Measurements from ENCODE around the gene PEA15.

Gene PEA15

DNA sequence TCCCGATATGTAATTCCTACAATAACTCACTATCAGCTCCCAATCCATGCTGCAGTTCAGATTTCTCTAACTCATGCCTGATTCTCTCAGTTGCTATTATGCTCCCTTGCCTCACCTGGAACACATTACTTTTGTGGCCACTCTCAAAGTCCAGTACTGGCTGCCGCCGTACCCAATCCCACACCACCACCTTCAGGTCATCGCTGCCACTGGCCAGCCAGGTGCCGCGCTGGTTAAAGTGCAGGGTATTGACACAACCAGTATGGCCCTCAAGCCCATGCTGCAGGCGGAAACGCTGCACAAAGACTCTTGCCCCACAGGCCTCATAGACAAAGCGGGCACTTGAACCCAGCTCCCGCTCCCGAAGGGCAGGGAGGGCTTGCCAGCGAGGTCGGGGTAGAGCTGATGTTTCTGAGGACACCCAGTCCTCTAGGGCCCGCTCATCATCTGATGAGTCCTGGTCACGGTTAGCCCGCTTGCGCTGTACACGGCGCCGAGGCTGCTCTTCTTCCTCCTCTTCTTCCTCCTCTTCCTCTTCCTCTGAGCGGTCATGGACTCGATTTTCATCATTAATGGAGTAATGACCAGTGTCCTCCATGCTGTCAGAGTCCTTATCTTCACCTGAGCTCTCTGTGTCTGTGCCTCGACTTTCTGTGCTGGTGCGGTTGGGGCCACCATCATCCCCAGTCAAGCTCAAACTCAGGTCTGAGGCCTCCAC lies 34.6 kb downstream of the PEA15 start:
- no peak for DNase-seq (ENCODE audit: low read depth in 2 of 2)

GRCh38 chr1:160243767-160244166 lies 38.6 kb downstream of the PEA15 start:
- DNase-seq (ENCODE audit: low read depth in 2 of 2) = no peak

DNA sequence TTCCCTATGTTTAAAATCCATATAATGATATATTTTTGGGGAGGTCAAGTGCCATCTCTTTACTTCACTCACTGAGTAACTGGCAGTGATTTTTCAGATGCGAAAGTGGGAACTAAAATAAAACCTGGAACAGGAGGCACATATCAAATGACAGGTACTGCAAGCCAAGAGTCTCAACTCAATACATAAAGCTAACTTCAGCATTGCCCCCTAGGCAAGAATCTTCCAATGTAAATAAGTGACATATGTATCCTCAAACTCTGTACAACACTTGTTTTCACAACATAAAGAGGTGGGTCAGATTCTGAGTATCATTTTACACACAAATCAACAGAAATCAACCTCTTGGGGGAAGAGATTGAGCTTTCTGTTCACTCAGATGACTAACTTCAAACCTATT lies 39.0 kb downstream of the PEA15 start:
- no peak for DNase-seq (ENCODE audit: low read depth in 2 of 2)

GRCh38 chr1:160245434-160245833 lies 40.2 kb downstream of the PEA15 start:
- DNase-seq (ENCODE audit: low read depth in 2 of 2) = no peak

GRCh38 chr1:160247053-160247452 lies 41.9 kb downstream of the PEA15 start:
- DNase-seq (ENCODE audit: low read depth in 2 of 2) = no peak

DNA sequence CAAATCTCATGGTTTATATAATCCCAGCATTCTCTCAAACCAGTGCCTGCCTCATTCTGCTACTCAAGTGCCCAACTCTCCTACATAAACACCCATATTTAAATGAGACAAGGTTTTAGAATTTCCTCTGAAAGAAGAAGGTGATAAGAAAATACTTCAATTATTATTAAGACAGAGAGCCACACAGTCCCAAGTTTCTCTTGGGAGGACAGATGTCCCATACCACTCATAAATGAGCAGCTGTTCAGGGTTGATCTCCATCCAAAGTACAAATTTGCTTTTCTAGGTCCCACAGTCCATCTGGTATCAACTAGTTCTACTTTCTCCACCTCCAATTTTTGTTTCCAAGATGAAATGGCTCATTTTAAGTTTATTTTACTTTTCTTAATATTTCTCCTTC lies 45.8 kb downstream of the PEA15 start:
- DNase-seq (ENCODE audit: low read depth in 2 of 2) = no peak

DNA sequence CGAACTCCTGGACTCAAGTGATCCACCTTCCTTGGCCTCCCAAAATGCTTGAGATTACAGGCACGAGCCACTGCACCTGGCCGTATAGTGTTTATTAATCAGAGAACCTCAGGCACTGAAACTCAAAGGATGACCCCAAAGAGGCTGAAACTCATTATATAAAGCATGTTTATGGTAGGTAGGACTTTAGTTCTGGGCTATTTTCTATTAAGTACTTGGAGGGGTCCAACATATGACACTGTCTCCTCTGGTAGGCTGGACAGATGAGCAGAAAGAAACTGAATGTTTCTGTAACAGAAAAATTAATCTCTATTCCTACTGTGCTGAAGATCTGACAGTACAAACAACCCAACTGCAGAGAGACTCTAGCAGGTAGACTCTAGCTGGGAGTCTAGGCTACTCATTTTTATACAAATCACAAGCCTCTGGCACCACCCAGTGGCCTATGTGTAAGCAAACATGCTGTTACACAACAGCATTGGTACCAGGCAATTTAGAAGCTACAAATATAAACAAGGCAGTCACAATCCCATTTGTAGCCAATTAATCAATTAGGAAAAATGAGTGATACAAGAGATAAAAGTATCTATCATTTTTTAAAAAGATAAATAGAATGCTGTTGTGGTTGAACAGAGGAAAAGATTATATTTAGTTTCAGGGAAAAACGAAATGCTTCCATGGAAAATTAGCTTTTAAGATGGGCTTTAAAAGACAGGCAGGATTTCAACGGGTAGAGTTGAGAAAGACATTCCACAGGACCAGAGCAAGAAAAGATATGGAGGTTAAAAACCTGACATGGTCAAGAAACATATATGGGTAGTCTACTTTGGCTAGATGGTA lies 46.7 kb downstream of the PEA15 start:
- DNase-seq (ENCODE audit: low read depth in 2 of 2) = no peak

DNA sequence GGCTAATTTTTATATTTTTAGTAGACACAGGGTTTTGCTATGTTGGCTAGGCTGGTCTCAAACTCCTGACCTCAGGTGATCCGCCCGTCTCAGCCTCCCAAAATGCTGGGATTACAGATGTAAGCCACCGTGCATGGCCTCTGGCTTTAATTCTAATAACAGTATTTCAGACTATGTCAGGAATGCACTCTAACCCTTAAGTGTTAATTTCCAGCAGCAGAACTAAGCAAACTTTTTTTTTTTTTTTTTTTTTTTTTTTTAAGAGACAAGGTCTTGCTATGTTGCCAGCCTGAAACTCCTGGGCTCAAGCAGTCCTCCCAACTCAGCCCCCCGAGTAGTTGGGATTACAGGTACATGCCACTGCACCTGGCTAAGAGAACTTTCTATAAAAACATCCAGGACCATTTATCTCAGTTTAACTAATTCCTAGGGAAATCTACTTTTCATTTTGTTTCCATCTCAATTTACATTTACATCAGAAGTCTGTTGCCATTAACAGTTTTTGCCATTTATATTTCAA lies 50.7 kb downstream of the PEA15 start:
- no peak for DNase-seq (ENCODE audit: low read depth in 2 of 2)

GRCh38 chr1:160256396-160257046 lies 51.3 kb downstream of the PEA15 start:
- no peak for DNase-seq (ENCODE audit: low read depth in 2 of 2)

DNA sequence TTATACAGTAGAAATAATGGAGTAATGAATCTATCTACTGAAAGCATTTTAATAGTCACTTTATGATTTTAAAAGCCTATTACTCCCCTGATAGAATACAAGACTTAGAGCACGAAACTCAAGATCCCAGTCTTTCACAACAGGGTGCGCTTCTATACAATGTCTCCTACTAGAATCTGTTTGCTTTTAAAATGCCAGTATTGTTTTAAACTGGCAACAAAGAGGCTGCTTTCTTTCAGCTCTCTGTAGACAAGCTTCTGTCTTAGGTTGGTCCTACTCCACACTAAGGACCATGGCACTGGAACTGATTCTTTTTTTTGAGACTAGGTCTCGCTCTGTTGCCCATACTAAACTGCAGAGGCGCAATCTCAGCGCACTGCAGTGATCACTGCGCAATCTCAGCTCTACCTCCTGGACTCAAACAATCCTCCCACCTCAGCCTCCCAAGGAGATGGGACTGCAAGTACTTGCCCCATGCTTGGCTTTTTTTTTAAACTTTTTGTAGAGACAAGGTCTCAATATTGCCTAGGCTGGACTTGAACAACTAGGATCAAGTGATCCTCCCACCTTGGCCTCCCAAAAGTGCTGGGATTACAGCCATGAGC lies 52.3 kb downstream of the PEA15 start:
- DNase-seq (ENCODE audit: low read depth in 2 of 2) = no peak

DNA sequence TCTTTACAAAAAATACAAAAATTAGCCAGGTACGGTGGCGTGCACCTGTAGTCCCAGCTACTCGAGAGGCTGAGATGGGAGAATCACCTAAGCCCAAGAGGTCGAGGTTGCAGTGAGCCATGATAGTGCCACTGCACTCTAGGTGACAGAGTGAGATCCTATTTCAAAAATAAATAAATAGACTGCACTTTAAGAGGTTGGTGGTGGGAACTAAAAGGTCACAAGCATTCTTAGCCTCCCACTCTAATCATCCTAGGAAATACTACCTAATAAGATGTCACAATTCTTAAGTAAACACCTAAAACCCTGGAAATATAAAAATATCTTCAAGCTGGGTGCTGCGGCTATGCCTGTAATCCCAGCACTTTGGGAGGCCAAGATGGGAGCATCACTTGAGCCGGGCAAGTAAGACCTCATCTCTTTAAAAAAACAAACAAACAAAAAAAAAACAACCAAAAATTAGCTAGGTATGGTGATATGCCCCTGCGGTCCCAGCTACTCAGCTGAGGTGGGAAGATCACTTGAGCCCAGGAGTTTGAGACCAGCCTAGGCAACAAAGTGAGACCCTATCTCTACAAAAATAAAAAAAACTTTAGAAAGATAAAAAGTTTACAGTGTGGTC lies 53.1 kb downstream of the PEA15 start:
- DNase-seq (ENCODE audit: low read depth in 2 of 2) = no peak

- no peak for DNase-seq (ENCODE audit: low read depth in 2 of 2)
Observed at GRCh38 chr1:160260406-160261382, 55.5 kb downstream of the PEA15 start.

DNA sequence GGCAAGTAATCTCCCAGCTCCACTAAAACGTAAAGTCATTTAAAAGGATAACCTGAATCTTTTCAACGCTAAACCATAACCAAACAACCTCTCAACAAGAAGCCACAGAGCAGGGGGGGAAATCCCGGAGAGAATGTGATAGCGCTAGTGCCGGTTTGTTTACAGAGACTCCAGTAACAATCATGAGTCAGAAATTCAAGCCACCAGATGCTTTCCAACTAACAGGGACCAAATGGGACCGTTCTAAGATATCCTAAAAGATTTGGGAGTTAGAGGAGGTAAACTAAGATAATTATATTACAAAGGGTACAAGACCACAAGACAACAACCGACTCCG lies 56.3 kb downstream of the PEA15 start:
- peak; percentile 61 to 67 for DNase-seq (ENCODE audit: low read depth in 2 of 2)

- DNase-seq (ENCODE audit: low read depth in 2 of 2) = peak; percentile 97 to 98
Observed at GRCh38 chr1:160261893-160262794, 57.0 kb downstream of the PEA15 start, which contains the start of gene DCAF8. TSS of gene DCAF8 (minus strand) at chr1:160262549. CDS start at chr1:160244008, 18,541 bp downstream.

DNA sequence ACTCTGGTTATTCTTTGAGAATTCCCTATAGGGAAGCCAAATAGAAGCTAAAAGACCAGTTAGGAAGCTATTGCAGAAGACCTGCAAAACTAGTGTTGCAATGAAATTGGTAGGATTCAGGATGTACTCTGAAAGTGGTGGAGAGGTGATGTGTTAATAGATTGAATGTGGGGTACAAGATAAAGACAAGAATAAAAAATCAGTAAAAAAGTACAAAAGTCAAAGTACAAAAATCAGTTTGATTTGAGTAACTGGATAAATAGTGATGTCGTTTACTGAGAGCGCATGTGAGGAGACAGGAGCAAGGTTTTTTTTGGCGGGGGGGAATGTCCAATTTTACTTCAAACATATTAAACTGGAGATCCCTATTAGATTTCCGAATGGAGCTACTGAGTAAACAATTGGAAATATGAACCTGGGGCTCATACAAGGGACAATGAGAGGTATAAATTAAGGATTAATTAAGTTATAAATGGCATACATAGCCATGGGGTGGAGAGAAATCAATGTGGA lies 59.7 kb downstream of the PEA15 start:
- no peak for DNase-seq (ENCODE audit: low read depth in 2 of 2)

Data from stimulated activated CD8-positive, alpha-beta memory T cell treated with anti-CD3 and anti-CD28 coated beads, Interleukin-15, amount 100 ng/mL, for 48 hours (primary cell).